Measurements from ENCODE around the gene HS3ST3B1. TPM values are rescaled to one million over a fixed set of nuclear protein-coding genes. Genes with fewer than 3 reads are reported as not detected.

The HS3ST3B1 gene
- polyA plus RNA-seq, 1 donor: 1.5 TPM

- Histone ChIP-seq H3K4me1 (ENCODE audit: control insufficient read depth, insufficient read depth, low read length) (peaks cover 12% of the 10 kb centered on the region), H3K9me3 (ENCODE audit: control insufficient read depth, low read depth, low read length) (peaks cover 5% of the 10 kb centered on the region), H3K27ac (ENCODE audit: low read length) (no peak overlapping the region), H3K4me3 (ENCODE audit: low read length) (no peak overlapping the region), H3K36me3 (ENCODE audit: control insufficient read depth, insufficient read depth, low read length) (no peaks in the 10 kb centered on the region), H3K27me3 (ENCODE audit: control insufficient read depth, insufficient read depth, low read length) (peaks cover 66% of the 10 kb centered on the region)
- DNase-seq: no peak
- no CpG with 5 or more reads among the region's 20 CpGs for WGBS (ENCODE audit: insufficient coverage, low lambda C conversion rate)
These were observed 6.0 kb upstream of the HS3ST3B1 start for GRCh38 chr17:14294876-14295275.

GRCh38 chr17:14295676-14296075 lies 5.2 kb upstream of the HS3ST3B1 start:
- H3K4me1 ChIP-seq (ENCODE audit: control insufficient read depth, insufficient read depth, low read length): peaks cover 13% of the 10 kb centered on the region
- WGBS (ENCODE audit: insufficient coverage, low lambda C conversion rate): 83% methylated on average over 1 of the region's 9 CpGs
- DNase-seq: no peak
- H3K27ac ChIP-seq (ENCODE audit: low read length): no peak overlapping the region
- H3K4me3 ChIP-seq (ENCODE audit: low read length): no peak overlapping the region
- H3K27me3 ChIP-seq (ENCODE audit: control insufficient read depth, insufficient read depth, low read length): peaks cover 74% of the 10 kb centered on the region
- no peaks in the 10 kb centered on the region for H3K36me3 ChIP-seq (ENCODE audit: control insufficient read depth, insufficient read depth, low read length)
- peaks cover 7% of the 10 kb centered on the region for H3K9me3 ChIP-seq (ENCODE audit: control insufficient read depth, low read depth, low read length)

GRCh38 chr17:14296166-14296910 lies 4.5 kb upstream of the HS3ST3B1 start:
- H3K27me3 ChIP-seq (ENCODE audit: control insufficient read depth, insufficient read depth, low read length): peaks cover 79% of the 10 kb centered on the region
- H3K4me1 ChIP-seq (ENCODE audit: control insufficient read depth, insufficient read depth, low read length): peaks cover 13% of the 10 kb centered on the region
- WGBS (ENCODE audit: insufficient coverage, low lambda C conversion rate): no CpG with 5 or more reads among the region's 12 CpGs
- H3K27ac ChIP-seq (ENCODE audit: low read length): no peak overlapping the region
- no peak for DNase-seq
- H3K36me3 ChIP-seq (ENCODE audit: control insufficient read depth, insufficient read depth, low read length): no peaks in the 10 kb centered on the region
- H3K9me3 ChIP-seq (ENCODE audit: control insufficient read depth, low read depth, low read length): peaks cover 12% of the 10 kb centered on the region
- no peak overlapping the region for H3K4me3 ChIP-seq (ENCODE audit: low read length)

GRCh38 chr17:14297161-14297851 lies 3.6 kb upstream of the HS3ST3B1 start:
- Histone ChIP-seq H3K27ac (ENCODE audit: low read length) (no peak overlapping the region), H3K9me3 (ENCODE audit: control insufficient read depth, low read depth, low read length) (peaks cover 16% of the 10 kb centered on the region), H3K4me3 (ENCODE audit: low read length) (no peak overlapping the region), H3K36me3 (ENCODE audit: control insufficient read depth, insufficient read depth, low read length) (no peaks in the 10 kb centered on the region), H3K4me1 (ENCODE audit: control insufficient read depth, insufficient read depth, low read length) (peaks cover 19% of the 10 kb centered on the region), H3K27me3 (ENCODE audit: control insufficient read depth, insufficient read depth, low read length) (peaks cover 88% of the 10 kb centered on the region)
- no CpG with 5 or more reads among the region's 63 CpGs for WGBS (ENCODE audit: insufficient coverage, low lambda C conversion rate)
- DNase-seq: peak in 1 of 2 donors; percentile 33

GRCh38 chr17:14298221-14298946 lies 2.5 kb upstream of the HS3ST3B1 start:
- no peaks in the 10 kb centered on the region for H3K36me3 ChIP-seq (ENCODE audit: control insufficient read depth, insufficient read depth, low read length)
- no CpG with 5 or more reads among the region's 42 CpGs for WGBS (ENCODE audit: insufficient coverage, low lambda C conversion rate)
- H3K4me3 ChIP-seq (ENCODE audit: low read length): no peak overlapping the region
- H3K9me3 ChIP-seq (ENCODE audit: control insufficient read depth, low read depth, low read length): peaks cover 16% of the 10 kb centered on the region
- H3K4me1 ChIP-seq (ENCODE audit: control insufficient read depth, insufficient read depth, low read length): peaks cover 28% of the 10 kb centered on the region
- H3K27me3 ChIP-seq (ENCODE audit: control insufficient read depth, insufficient read depth, low read length): peaks cover 95% of the 10 kb centered on the region
- no peak for DNase-seq
- H3K27ac ChIP-seq (ENCODE audit: low read length): no peak overlapping the region

GRCh38 chr17:14298947-14299279 lies 2.0 kb upstream of the HS3ST3B1 start:
- no peak for DNase-seq
- Histone ChIP-seq H3K27me3 (ENCODE audit: control insufficient read depth, insufficient read depth, low read length) (peaks cover 95% of the 10 kb centered on the region), H3K27ac (ENCODE audit: low read length) (no peak overlapping the region), H3K36me3 (ENCODE audit: control insufficient read depth, insufficient read depth, low read length) (no peaks in the 10 kb centered on the region), H3K4me1 (ENCODE audit: control insufficient read depth, insufficient read depth, low read length) (peaks cover 28% of the 10 kb centered on the region), H3K9me3 (ENCODE audit: control insufficient read depth, low read depth, low read length) (peaks cover 16% of the 10 kb centered on the region), H3K4me3 (ENCODE audit: low read length) (no peak overlapping the region)
- 0% methylated on average over 1 of the region's 8 CpGs for WGBS (ENCODE audit: insufficient coverage, low lambda C conversion rate)

GRCh38 chr17:14299280-14300141 lies 1.4 kb upstream of the HS3ST3B1 start:
- peaks cover 99% of the 10 kb centered on the region for H3K27me3 ChIP-seq (ENCODE audit: control insufficient read depth, insufficient read depth, low read length)
- peak overlapping the region; percentile 4 for H3K4me3 ChIP-seq (ENCODE audit: low read length)
- 5% methylated on average over 3 of the region's 52 CpGs for WGBS (ENCODE audit: insufficient coverage, low lambda C conversion rate)
- H3K36me3 ChIP-seq (ENCODE audit: control insufficient read depth, insufficient read depth, low read length): no peaks in the 10 kb centered on the region
- H3K9me3 ChIP-seq (ENCODE audit: control insufficient read depth, low read depth, low read length): peaks cover 16% of the 10 kb centered on the region
- no peak overlapping the region for H3K27ac ChIP-seq (ENCODE audit: low read length)
- peaks cover 28% of the 10 kb centered on the region for H3K4me1 ChIP-seq (ENCODE audit: control insufficient read depth, insufficient read depth, low read length)
- DNase-seq: peak in 1 of 2 donors; percentile 33

GRCh38 chr17:14301279-14302090 lies 604 bp downstream of the HS3ST3B1 start:
- peaks cover 28% of the 10 kb centered on the region for H3K4me1 ChIP-seq (ENCODE audit: control insufficient read depth, insufficient read depth, low read length)
- peak overlapping the region; percentile 49 for H3K4me3 ChIP-seq (ENCODE audit: low read length)
- DNase-seq: peak in 1 of 2 donors; percentile 50
- no peaks in the 10 kb centered on the region for H3K36me3 ChIP-seq (ENCODE audit: control insufficient read depth, insufficient read depth, low read length)
- H3K9me3 ChIP-seq (ENCODE audit: control insufficient read depth, low read depth, low read length): peaks cover 16% of the 10 kb centered on the region
- no CpG with 5 or more reads among the region's 90 CpGs for WGBS (ENCODE audit: insufficient coverage, low lambda C conversion rate)
- peak overlapping the region; percentile 12 for H3K27ac ChIP-seq (ENCODE audit: low read length)
- H3K27me3 ChIP-seq (ENCODE audit: control insufficient read depth, insufficient read depth, low read length): peaks cover 97% of the 10 kb centered on the region

GRCh38 chr17:14302091-14302430 lies 1.2 kb downstream of the HS3ST3B1 start:
- peak in 1 of 2 donors; percentile 39 for DNase-seq
- peaks cover 28% of the 10 kb centered on the region for H3K4me1 ChIP-seq (ENCODE audit: control insufficient read depth, insufficient read depth, low read length)
- no CpG with 5 or more reads among the region's 25 CpGs for WGBS (ENCODE audit: insufficient coverage, low lambda C conversion rate)

More at GRCh38 chr17:14302091-14302430, 1.2 kb downstream of the HS3ST3B1 start:
- peaks cover 16% of the 10 kb centered on the region for H3K9me3 ChIP-seq (ENCODE audit: control insufficient read depth, low read depth, low read length)
- H3K36me3 ChIP-seq (ENCODE audit: control insufficient read depth, insufficient read depth, low read length): no peaks in the 10 kb centered on the region
- peaks cover 94% of the 10 kb centered on the region for H3K27me3 ChIP-seq (ENCODE audit: control insufficient read depth, insufficient read depth, low read length)
- peak overlapping the region; percentile 46 for H3K4me3 ChIP-seq (ENCODE audit: low read length)
- H3K27ac ChIP-seq (ENCODE audit: low read length): no peak overlapping the region
